GM19452 (cell line): Measurements from ENCODE around the gene ADGRV1.

Experiments used
- ATAC-seq: cut with Tn5 transposase; IDR thresholded peaks from one replicate; pipeline ENCODE4 v1.9.1; 2021; ENCODE audit not compliant: unreplicated experiment

ADGRV1 gene

GRCh38 chr5:90558344-90559192 lies at the start of gene ADGRV1:
ADGRV1 (plus strand) TSS chr5:90558797; CDS start chr5:90558896, 99 bp downstream.
- ATAC-seq: no peak

GRCh38 chr5:90510438-90510837 lies 48.2 kb upstream of the ADGRV1 start:
- ATAC-seq: no peak

GRCh38 chr5:90514520-90514919 lies 44.1 kb upstream of the ADGRV1 start:
- no peak for ATAC-seq

- ATAC-seq: no peak
These were observed 39.9 kb upstream of the ADGRV1 start for GRCh38 chr5:90518661-90519060.

- ATAC-seq: no peak
These were observed 39.5 kb upstream of the ADGRV1 start for GRCh38 chr5:90519081-90519480.

GRCh38 chr5:90528601-90529193 lies 29.9 kb upstream of the ADGRV1 start:
- ATAC-seq: no peak

GRCh38 chr5:90529194-90529938 lies 29.2 kb upstream of the ADGRV1 start, which contains the start of gene LYSMD3:
LYSMD3 (minus strand) TSS chr5:90529584; CDS start chr5:90525289, 4,295 bp downstream.
- peak; percentile 91 for ATAC-seq

GRCh38 chr5:90529939-90530677 lies 28.5 kb upstream of the ADGRV1 start:
- peak; percentile 51 for ATAC-seq

- ATAC-seq: no peak
These were observed 27.7 kb upstream of the ADGRV1 start for GRCh38 chr5:90530736-90531487.

- ATAC-seq: no peak
These were observed 24.8 kb upstream of the ADGRV1 start for GRCh38 chr5:90533794-90534193.

GRCh38 chr5:90534922-90535321 lies 23.7 kb upstream of the ADGRV1 start:
- no peak for ATAC-seq

- ATAC-seq: no peak
These were observed 15.6 kb upstream of the ADGRV1 start for GRCh38 chr5:90542827-90543519.

- no peak for ATAC-seq
These were observed 13.1 kb upstream of the ADGRV1 start for GRCh38 chr5:90545511-90545910.

GRCh38 chr5:90546216-90546837 lies 12.3 kb upstream of the ADGRV1 start:
- ATAC-seq: no peak

GRCh38 chr5:90547072-90547536 lies 11.5 kb upstream of the ADGRV1 start:
- ATAC-seq: no peak

GRCh38 chr5:90548069-90548593 lies 10.5 kb upstream of the ADGRV1 start:
- ATAC-seq: no peak

- ATAC-seq: no peak
These were observed 9.4 kb upstream of the ADGRV1 start for GRCh38 chr5:90549223-90549622.

GRCh38 chr5:90549729-90550275 lies 8.8 kb upstream of the ADGRV1 start:
- ATAC-seq: no peak

- no peak for ATAC-seq
These were observed 7.6 kb upstream of the ADGRV1 start for GRCh38 chr5:90550963-90551362.
